Measurements from ENCODE around the gene UBL4B.

UBL4B gene
- total RNA-seq, result 0 to 0.06 (median 0) reads per million in 9 experiments

- no peaks in the 10 kb centered on the region for H3K9me3 Mint-ChIP-seq
- no peak for ATAC-seq (replicated peaks)
- H3K27ac Mint-ChIP-seq, result no peak within 1 kb of the TSS
- no peak within 1 kb of the TSS for H3K4me3 Mint-ChIP-seq
- H3K36me3 Mint-ChIP-seq (ENCODE audit: insufficient read depth), result no peaks in the 10 kb centered on the region
- H3K4me1 Mint-ChIP-seq (ENCODE audit: low read depth in 2 of 2), result peaks cover 0 to 3% of the 10 kb centered on the region in 2 donors
- DNase-seq, result no peak
- H3K27me3 Mint-ChIP-seq, result peaks cover 65 to 90% of the 10 kb centered on the region in 2 donors
Measured at GRCh38 chr1:110112143-110112542, at the start of gene UBL4B. Gene UBL4B (plus strand): TSS chr1:110112443. CDS start chr1:110112535, 92 bp downstream.

DNA sequence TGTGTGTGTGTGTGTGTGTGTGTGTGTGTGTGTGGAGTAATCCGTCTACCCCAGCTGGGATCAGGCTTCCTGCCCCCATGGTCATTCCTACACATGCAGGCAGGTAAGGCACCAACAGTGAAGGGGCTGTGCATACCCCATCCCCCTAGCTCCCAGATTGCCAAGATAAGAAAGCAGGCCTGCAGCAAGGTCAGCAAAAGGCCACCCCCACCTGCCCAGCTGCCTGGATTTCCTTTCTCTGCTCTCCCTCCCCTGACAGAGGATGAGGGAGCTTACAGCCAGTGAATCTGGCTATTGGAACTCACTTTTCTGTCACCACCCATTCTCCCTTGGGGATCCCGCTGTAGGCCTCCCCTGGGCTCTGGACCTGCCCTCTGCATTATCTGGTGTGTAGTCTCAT lies 49.6 kb upstream of the UBL4B start:
- Mint-ChIP-seq H3K4me3 (no peak overlapping the region), H3K36me3 (ENCODE audit: insufficient read depth) (peaks cover under 1% of the 10 kb centered on the region), H3K27me3 (peaks cover 15 to 32% of the 10 kb centered on the region in 2 donors), H3K9me3 (no peaks in the 10 kb centered on the region), H3K4me1 (ENCODE audit: low read depth in 2 of 2) (peaks cover 2 to 8% of the 10 kb centered on the region in 2 donors), H3K27ac (no peak overlapping the region)
- no peak for DNase-seq
- ATAC-seq (replicated peaks), result no peak

DNA sequence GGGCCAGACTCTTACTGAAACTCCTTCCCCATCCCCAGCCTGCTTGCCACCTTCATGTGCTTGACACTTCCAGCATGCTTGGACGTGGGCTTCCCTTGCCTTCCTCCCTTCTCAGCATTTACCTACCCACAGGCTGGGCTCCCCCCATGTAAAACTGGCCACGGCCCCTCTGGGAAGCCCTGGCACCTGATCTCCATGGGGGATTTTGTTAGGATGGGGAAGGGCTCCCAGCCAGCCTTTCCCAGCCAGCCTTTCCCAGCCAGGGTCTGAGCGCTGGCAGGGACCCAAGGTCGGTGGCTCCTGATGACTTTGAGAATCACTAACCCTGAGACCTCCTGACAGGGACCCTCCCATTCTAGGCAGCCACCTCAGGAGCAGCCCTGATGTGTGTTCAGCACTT lies 48.5 kb upstream of the UBL4B start:
- Mint-ChIP-seq H3K27me3 (peaks cover 26 to 43% of the 10 kb centered on the region in 2 donors), H3K36me3 (ENCODE audit: insufficient read depth) (no peaks in the 10 kb centered on the region), H3K27ac (no peak overlapping the region), H3K9me3 (no peaks in the 10 kb centered on the region), H3K4me1 (ENCODE audit: low read depth in 2 of 2) (peaks cover 10 to 11% of the 10 kb centered on the region in 2 donors), H3K4me3 (no peak overlapping the region)
- no peak for DNase-seq
- no peak for ATAC-seq (replicated peaks)

- no peaks in the 10 kb centered on the region for H3K9me3 Mint-ChIP-seq
- H3K4me3 Mint-ChIP-seq, result no peak overlapping the region
- H3K4me1 Mint-ChIP-seq (ENCODE audit: low read depth in 2 of 2), result peaks cover 11 to 12% of the 10 kb centered on the region in 2 donors
- DNase-seq, result no peak
- ATAC-seq (replicated peaks), result no peak
- H3K27me3 Mint-ChIP-seq, result peaks cover 28 to 53% of the 10 kb centered on the region in 2 donors
- no peaks in the 10 kb centered on the region for H3K36me3 Mint-ChIP-seq (ENCODE audit: insufficient read depth)
- no peak overlapping the region for H3K27ac Mint-ChIP-seq
Measured at GRCh38 chr1:110064576-110065337, 47.5 kb upstream of the UBL4B start.

DNA sequence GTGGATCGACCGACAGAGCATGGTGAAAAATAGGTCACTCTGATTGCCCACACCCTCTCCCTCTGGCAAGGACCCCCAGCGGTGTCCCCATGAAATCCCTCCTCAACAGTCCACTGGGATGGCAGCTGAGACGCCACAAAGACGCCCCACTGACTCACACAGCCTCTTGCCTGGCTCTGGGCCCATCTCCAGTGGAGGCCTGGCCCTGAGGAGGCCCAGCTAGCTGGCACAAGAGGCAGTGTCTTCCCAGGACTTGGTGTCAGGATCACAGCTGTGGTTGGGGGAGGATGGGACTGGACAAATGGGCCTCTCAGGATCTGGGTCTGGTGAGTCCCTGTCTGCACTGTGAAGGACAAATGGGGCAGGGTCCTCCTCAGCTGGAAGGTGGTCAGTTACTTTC lies 46.4 kb upstream of the UBL4B start:
- H3K27ac Mint-ChIP-seq, result no peak overlapping the region
- H3K4me3 Mint-ChIP-seq, result no peak overlapping the region
- peaks cover 3% of the 10 kb centered on the region for H3K36me3 Mint-ChIP-seq (ENCODE audit: insufficient read depth)
- H3K9me3 Mint-ChIP-seq, result no peaks in the 10 kb centered on the region
- H3K27me3 Mint-ChIP-seq, result peaks cover 30 to 63% of the 10 kb centered on the region in 2 donors
- DNase-seq, result no peak
- ATAC-seq (replicated peaks), result no peak
- H3K4me1 Mint-ChIP-seq (ENCODE audit: low read depth in 2 of 2), result peaks cover 7 to 10% of the 10 kb centered on the region in 2 donors

DNA sequence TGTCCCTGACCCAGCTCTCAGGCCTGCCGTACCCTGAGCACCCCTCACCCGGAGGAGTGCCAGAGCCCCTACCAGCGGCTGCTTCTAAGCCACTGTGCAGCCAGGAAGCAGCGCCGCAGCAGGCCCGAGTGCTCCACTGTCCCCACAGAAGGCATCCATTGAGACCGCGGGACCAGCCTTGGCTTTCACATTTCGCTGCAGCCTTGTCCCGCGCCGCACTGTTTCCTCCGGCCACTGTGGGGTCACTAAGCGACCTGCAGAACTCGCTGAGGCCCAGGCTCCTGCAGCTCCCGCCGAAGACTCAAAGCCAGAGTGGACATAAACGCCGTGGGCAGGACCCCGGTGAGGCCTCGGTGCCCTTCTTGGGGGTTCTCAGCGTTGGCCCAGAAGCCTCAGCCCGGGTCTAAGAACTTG lies 44.8 kb upstream of the UBL4B start:
- Mint-ChIP-seq H3K9me3 (no peaks in the 10 kb centered on the region), H3K36me3 (ENCODE audit: insufficient read depth) (peaks cover 3% of the 10 kb centered on the region), H3K4me1 (ENCODE audit: low read depth in 2 of 2) (peaks cover 7 to 11% of the 10 kb centered on the region in 2 donors), H3K27ac (no peak overlapping the region), H3K4me3 (peak overlapping the region; percentile 37 to 70), H3K27me3 (peaks cover 46 to 79% of the 10 kb centered on the region in 2 donors)
- ATAC-seq (replicated peaks) (no peak), DNase-seq (peak in 1 of 3 experiments; percentile 8)

DNA sequence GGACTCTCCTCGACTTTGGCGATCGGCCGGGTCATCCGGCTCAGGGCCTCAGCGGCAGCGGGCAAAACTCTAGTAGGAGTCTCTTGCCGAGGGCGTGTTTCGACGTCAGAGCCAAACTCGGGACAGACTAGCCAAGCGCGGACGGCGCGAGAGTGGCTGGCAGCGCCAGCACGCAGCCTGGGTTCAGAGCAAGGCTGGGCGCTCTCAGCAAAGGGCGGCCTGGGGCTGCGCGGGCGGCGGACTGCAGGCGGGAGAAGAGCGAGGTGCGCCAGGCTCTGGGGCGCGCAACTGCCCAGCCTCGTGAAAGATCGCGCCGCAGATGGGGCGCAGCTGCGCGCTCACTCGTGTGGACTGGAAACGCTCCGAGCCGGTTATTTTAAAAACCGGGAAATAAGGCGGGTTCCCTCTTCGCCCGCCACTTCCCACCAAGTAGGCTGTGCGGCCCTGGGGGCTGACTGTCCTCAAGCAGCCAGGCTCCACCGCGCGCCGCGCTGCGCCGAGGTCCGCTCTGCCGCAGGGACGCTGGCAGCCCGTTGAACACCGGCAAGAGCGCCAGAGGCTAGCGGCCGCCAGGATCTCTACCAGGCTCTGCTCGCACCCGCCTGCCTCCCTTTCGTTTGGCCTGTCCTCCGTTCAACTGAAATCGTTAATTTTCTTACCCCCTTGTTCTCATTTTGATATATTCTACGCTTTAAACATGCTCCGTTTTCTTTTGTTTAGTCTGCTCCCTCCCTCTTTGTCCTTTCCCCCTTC lies 44.2 kb upstream of the UBL4B start:
- ATAC-seq (replicated peaks) (peak; percentile 16), DNase-seq (no peak)
- Mint-ChIP-seq H3K4me1 (ENCODE audit: low read depth in 2 of 2) (peaks cover 7 to 11% of the 10 kb centered on the region in 2 donors), H3K4me3 (peak overlapping the region; percentile 70 to 76), H3K27ac (no peak overlapping the region), H3K27me3 (peaks cover 52 to 85% of the 10 kb centered on the region in 2 donors), H3K36me3 (ENCODE audit: insufficient read depth) (peaks cover 3% of the 10 kb centered on the region), H3K9me3 (no peaks in the 10 kb centered on the region)

DNA sequence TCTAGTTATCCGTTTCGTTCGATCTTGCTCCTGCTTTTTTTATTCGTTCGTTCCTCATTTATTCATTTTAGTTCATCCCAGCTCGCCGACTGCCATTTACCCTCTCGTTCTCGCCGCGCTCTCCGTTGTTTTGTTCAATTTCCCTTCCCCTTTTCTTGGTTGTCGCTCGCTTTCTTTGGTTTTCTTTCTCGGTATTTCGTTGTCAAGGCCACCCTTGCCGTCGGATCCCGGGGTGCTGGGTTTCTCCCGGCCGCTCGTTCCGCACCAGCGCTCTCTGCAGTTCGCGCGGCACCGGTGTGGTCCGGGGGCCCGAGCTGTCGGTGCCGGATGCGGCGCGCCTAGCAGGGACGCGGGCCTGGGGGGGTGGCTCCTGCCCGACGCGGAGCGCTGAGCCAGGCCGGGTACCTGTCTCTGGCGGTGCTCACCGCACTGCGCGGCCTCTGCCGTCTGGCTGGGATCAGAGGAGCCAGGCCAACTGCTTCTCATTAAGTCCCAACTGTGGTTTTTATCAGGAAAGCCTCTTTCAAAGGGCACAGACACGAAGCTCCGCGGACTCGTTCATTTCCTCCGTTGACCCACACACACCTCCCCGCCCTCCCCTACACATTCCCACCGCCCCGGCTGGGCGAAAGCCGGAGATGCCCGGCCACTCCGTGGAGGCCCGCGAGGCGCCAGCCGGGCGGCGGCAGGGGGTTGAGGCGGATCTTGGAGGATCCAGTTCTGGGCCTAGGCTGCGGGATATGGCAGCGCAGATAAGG lies 43.4 kb upstream of the UBL4B start:
- no peaks in the 10 kb centered on the region for H3K9me3 Mint-ChIP-seq
- peaks cover 3% of the 10 kb centered on the region for H3K36me3 Mint-ChIP-seq (ENCODE audit: insufficient read depth)
- H3K27me3 Mint-ChIP-seq, result peaks cover 57 to 92% of the 10 kb centered on the region in 2 donors
- peaks cover 7 to 11% of the 10 kb centered on the region in 2 donors for H3K4me1 Mint-ChIP-seq (ENCODE audit: low read depth in 2 of 2)
- H3K4me3 Mint-ChIP-seq, result peak overlapping the region; percentile 70 to 76
- ATAC-seq (replicated peaks), result peak; percentile 69
- DNase-seq, result peak in 2 of 3 experiments; percentile 15 to 24
- H3K27ac Mint-ChIP-seq, result no peak overlapping the region

DNA sequence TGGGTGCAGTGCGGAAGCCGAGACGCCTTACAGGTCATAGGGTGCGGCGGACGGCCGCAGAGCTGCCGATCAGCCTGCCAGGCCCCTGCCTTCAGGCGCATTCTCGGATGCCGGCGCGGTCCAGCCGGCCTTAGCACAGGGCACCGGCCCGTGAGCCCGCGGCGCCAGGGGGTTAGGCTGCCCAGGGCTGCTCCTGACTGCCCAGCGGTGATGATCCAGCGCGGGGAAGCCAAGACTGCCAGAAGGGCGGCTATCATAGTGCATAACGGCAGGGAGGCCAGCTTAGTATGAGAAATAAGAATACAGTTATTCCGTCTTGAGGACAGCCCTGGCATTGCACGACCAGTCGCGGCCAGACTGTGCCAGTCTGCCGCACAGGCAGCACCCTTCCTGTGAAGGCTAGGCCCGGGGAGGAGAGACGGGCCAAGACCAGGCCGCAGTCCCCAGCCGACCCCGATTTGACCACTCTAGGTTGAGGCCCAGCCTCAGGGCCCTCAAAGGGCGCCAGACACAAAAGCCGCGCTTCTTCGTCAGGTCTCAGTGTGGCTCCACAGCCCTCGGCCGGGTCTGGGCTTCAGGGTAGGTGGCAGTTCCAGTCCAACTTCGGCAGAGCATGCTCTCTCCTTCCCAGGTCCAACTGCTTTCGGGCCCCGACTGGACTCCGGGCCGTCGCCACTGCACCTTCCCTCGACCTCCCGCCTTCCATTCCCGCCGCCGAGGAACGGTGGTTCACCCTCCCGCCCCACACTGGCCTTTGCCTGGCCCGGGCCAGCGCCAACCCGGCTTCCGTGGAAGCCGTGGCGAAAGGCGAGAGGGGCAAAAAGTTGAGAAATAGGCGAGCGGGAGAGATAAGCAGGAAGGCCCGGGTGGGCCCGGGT lies 42.6 kb upstream of the UBL4B start:
- Mint-ChIP-seq H3K9me3 (no peaks in the 10 kb centered on the region), H3K36me3 (ENCODE audit: insufficient read depth) (peaks cover 3% of the 10 kb centered on the region), H3K4me1 (ENCODE audit: low read depth in 2 of 2) (peaks cover 7 to 11% of the 10 kb centered on the region in 2 donors), H3K4me3 (peak overlapping the region; percentile 40 to 71), H3K27me3 (peaks cover 58 to 99% of the 10 kb centered on the region in 2 donors), H3K27ac (no peak overlapping the region)
- ATAC-seq (replicated peaks) (peak; percentile 31), DNase-seq (no peak)

DNA sequence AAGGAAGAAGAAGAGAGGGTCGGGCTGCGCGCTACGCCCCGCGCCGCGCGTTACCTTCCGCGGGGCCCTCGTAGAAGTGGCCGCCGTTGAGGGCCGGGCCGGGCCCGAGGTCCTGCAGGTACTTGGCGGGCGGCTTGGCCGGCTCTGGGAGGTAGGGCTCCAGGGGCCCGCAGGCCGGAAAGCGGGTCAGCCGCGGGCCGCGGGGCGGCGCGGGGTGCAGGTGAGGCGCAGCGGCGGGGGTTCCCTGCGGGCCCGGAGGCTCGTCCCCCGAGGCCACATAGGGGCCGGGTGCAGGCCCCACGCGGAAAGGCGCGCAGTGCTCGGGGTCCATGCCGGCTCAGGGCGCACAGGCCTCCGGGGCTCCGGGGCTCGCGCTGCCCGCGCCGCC lies 42.0 kb upstream of the UBL4B start:
- ATAC-seq (replicated peaks), result peak; percentile 24
- DNase-seq, result no peak
- Mint-ChIP-seq H3K27me3 (peaks cover 58 to 97% of the 10 kb centered on the region in 2 donors), H3K4me1 (ENCODE audit: low read depth in 2 of 2) (peaks cover 7 to 11% of the 10 kb centered on the region in 2 donors), H3K27ac (no peak overlapping the region), H3K36me3 (ENCODE audit: insufficient read depth) (peaks cover 3% of the 10 kb centered on the region), H3K4me3 (peak overlapping the region; percentile 40 to 71), H3K9me3 (no peaks in the 10 kb centered on the region)

DNA sequence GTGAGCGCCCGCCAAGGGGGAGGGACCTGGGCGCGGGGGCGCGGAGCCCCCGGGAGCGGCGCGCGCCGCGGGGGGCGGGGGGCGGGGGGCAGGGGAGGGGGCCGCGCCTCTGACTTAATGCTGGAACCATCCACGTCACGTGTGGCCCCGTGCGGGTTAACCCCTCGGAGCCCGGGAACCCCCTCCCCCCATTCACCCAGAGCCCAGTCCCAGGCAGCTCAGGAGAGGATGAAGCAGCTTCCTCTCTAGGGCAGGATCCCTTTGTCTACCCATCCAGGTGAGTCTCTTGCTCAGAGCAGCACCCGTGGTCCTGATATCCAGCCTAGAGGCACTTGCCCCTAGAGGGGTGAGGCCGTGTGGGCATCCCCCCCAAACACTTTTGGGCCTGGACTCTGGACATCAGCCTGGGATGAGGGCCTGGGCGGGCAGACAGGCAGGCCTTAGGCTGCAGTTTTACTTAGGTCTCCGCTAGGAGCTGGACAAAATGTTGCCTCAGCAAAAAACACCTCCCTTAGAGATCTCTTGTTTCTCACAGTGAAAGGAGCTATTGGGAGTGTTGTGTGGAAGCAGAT lies 41.5 kb upstream of the UBL4B start, which contains the start of gene ALX3:
TSS of gene ALX3 (minus strand) at position 2 of the 572 bp plus-strand sequence. CDS start 60 bp downstream, outside the sequence.
- H3K9me3 Mint-ChIP-seq, result no peaks in the 10 kb centered on the region
- DNase-seq, result no peak

GRCh38 chr1:110074166-110074565 lies 38.1 kb upstream of the UBL4B start:
- ATAC-seq (replicated peaks) (no peak), DNase-seq (no peak)
- Mint-ChIP-seq H3K27ac (no peak overlapping the region), H3K4me3 (no peak overlapping the region), H3K9me3 (no peaks in the 10 kb centered on the region), H3K4me1 (ENCODE audit: low read depth in 2 of 2) (peaks cover 0 to 3% of the 10 kb centered on the region in 2 donors), H3K27me3 (peaks cover 35 to 92% of the 10 kb centered on the region in 2 donors), H3K36me3 (ENCODE audit: insufficient read depth) (peaks cover 3% of the 10 kb centered on the region)

More for the DNA sequence above, 41.5 kb upstream of the UBL4B start, which contains the start of gene ALX3:
- H3K4me3 Mint-ChIP-seq, result peak within 1 kb of the TSS; percentile 40 to 71
- ATAC-seq (replicated peaks), result no peak
- H3K36me3 Mint-ChIP-seq (ENCODE audit: insufficient read depth), result peaks cover 3% of the 10 kb centered on the region
- no peak within 1 kb of the TSS for H3K27ac Mint-ChIP-seq
- peaks cover 7 to 11% of the 10 kb centered on the region in 2 donors for H3K4me1 Mint-ChIP-seq (ENCODE audit: low read depth in 2 of 2)
- H3K27me3 Mint-ChIP-seq, result peaks cover 58 to 97% of the 10 kb centered on the region in 2 donors

Data from effector memory CD8-positive, alpha-beta T cell (primary cell).